Measurements from ENCODE around the gene EXOC2. TPM values are rescaled to one million over a fixed set of nuclear protein-coding genes. Genes with fewer than 3 reads are reported as not detected.
A peak's percentile ranks its signal among the peaks of the same experiment; 100 is the strongest.
"Not testable (repeated sequence)": the region's sequence is repeated elsewhere in the genome, so short reads cannot be mapped to it uniquely, and the experiment has no call there.

EXOC2 gene
- total RNA-seq, 1 donor from 2014 or later: 27.2 TPM

- ATAC-seq (no peak), DNase-seq (ENCODE audit: low spot score) (no peak)
- intact Hi-C loops (cut with DNase I): no loop called here
Measured at GRCh38 chr6:606829-607379, 86.0 kb downstream of the EXOC2 start.

- DNase-seq (ENCODE audit: low spot score); ATAC-seq; intact Hi-C loops (cut with DNase I): not testable (repeated sequence)
Measured at GRCh38 chr6:605895-606294, 87.0 kb downstream of the EXOC2 start.

GRCh38 chr6:604579-604978 lies 88.4 kb downstream of the EXOC2 start:
- DNase-seq (ENCODE audit: low spot score): no peak
- ATAC-seq: no peak
- intact Hi-C loops (cut with DNase I): no loop called here

GRCh38 chr6:603265-603664 lies 89.7 kb downstream of the EXOC2 start:
- ATAC-seq (no peak), DNase-seq (ENCODE audit: low spot score) (no peak)
- intact Hi-C loops (cut with DNase I): no loop called here

- intact Hi-C loops (cut with DNase I): loop anchor here (10.0 kb wide), 1 partner anchor 795 kb away; no protein-coding TSS in a partner anchor
- no peak for DNase-seq (ENCODE audit: low spot score)
- ATAC-seq: no peak
Measured at GRCh38 chr6:599576-600448, 93.1 kb downstream of the EXOC2 start.

- ATAC-seq: no peak
- intact Hi-C loops (cut with DNase I): loop anchor here (10.0 kb wide), 1 partner anchor 801 kb away; no protein-coding TSS in a partner anchor
- no peak for DNase-seq (ENCODE audit: low spot score)
Measured at GRCh38 chr6:593907-594212, 99.1 kb downstream of the EXOC2 start.

GRCh38 chr6:593139-593906 lies 99.6 kb downstream of the EXOC2 start:
- peak; percentile 76 for ATAC-seq
- intact Hi-C loops (cut with DNase I): loop anchor here (10.0 kb wide), 1 partner anchor 801 kb away; no protein-coding TSS in a partner anchor
- peak; percentile 73 for DNase-seq (ENCODE audit: low spot score)

- ATAC-seq: no peak
- intact Hi-C loops (cut with DNase I): no loop called here
- DNase-seq (ENCODE audit: low spot score): no peak
Measured at GRCh38 chr6:589090-589489, 103.8 kb downstream of the EXOC2 start.

GRCh38 chr6:586553-586952 lies 106.4 kb downstream of the EXOC2 start:
- intact Hi-C loops (cut with DNase I): no loop called here

GRCh38 chr6:583635-584034 lies 109.3 kb downstream of the EXOC2 start:
- intact Hi-C loops (cut with DNase I): no loop called here
- ATAC-seq (no peak), DNase-seq (ENCODE audit: low spot score) (no peak)

More at GRCh38 chr6:586553-586952, 106.4 kb downstream of the EXOC2 start:
- DNase-seq (ENCODE audit: low spot score): no peak
- ATAC-seq: no peak

- no peak for DNase-seq (ENCODE audit: low spot score)
- ATAC-seq: no peak
- intact Hi-C loops (cut with DNase I): no loop called here
Measured at GRCh38 chr6:583116-583515, 109.8 kb downstream of the EXOC2 start.

- no peak for DNase-seq (ENCODE audit: low spot score)
- no peak for ATAC-seq
- intact Hi-C loops (cut with DNase I): no loop called here
Measured at GRCh38 chr6:582370-582769, 110.6 kb downstream of the EXOC2 start.

GRCh38 chr6:579339-579738 lies 113.6 kb downstream of the EXOC2 start:
- DNase-seq (ENCODE audit: low spot score): no peak
- no peak for ATAC-seq
- intact Hi-C loops (cut with DNase I): no loop called here

GRCh38 chr6:572596-573265 lies 120.2 kb downstream of the EXOC2 start:
- DNase-seq (ENCODE audit: low spot score) (no peak), ATAC-seq (no peak)
- intact Hi-C loops (cut with DNase I): no loop called here

GRCh38 chr6:571892-572291 lies 121.0 kb downstream of the EXOC2 start:
- intact Hi-C loops (cut with DNase I): no loop called here
- DNase-seq (ENCODE audit: low spot score) (no peak), ATAC-seq (no peak)

- DNase-seq (ENCODE audit: low spot score): no peak
- intact Hi-C loops (cut with DNase I): no loop called here
- no peak for ATAC-seq
Measured at GRCh38 chr6:570825-571224, 122.1 kb downstream of the EXOC2 start.

GRCh38 chr6:568954-569523 lies 123.9 kb downstream of the EXOC2 start:
- ATAC-seq (no peak), DNase-seq (ENCODE audit: low spot score) (no peak)
- intact Hi-C loops (cut with DNase I): no loop called here

GRCh38 chr6:568085-568484 lies 124.9 kb downstream of the EXOC2 start:
- intact Hi-C loops (cut with DNase I): no loop called here
- no peak for DNase-seq (ENCODE audit: low spot score)
- no peak for ATAC-seq

GRCh38 chr6:563863-564262 lies 129.1 kb downstream of the EXOC2 start:
- ATAC-seq (no peak), DNase-seq (ENCODE audit: low spot score) (no peak)
- intact Hi-C loops (cut with DNase I): no loop called here
